Neural progenitor cell (in vitro differentiated cells): ENCODE results near the gene GPRASP2. TPM values are rescaled to one million over a fixed set of nuclear protein-coding genes. Genes with fewer than 3 reads are reported as not detected.
"Not testable (repeated sequence)": the region's sequence is repeated elsewhere in the genome, so short reads cannot be mapped to it uniquely, and the experiment has no call there.

Experiments used
- DNase-seq: peaks from one replicate; pipeline ENCODE4 v3.0.0-alpha.2; 2016; ENCODE audit warnings: low spot score
- H2AFZ ChIP-seq: fragments of 200-600 bp; sonication (generic); replicated peaks from 2 replicates; pipeline ENCODE4 v1.6.1; 2016; ENCODE audit warnings: antibody characterized with exemption
- H3F3A ChIP-seq: fragments of 200-600 bp; sonication (generic); 2 replicates; pipeline ENCODE4 v1.6.1; 2016; ENCODE audit warnings: antibody characterized with exemption, low read depth
- H3K27ac ChIP-seq: fragments of 200-600 bp; sonication (generic); 2 replicates; pipeline ENCODE4 v1.5.1; 2016; ENCODE audit warnings: mild to moderate bottlenecking
- H3K27me3 ChIP-seq: fragments of 200-600 bp; sonication (generic); 2 replicates; pipeline ENCODE4 v1.6.1; 2016; ENCODE audit warnings: mild to moderate bottlenecking, moderate library complexity
- H3K36me3 ChIP-seq: fragments of 200-600 bp; sonication (generic); 2 replicates; pipeline ENCODE4 v1.5.1; 2016
- H3K4me1 ChIP-seq: fragments of 200-600 bp; sonication (generic); 2 replicates; pipeline ENCODE4 v1.6.1; 2016; ENCODE audit warnings: mixed run types
- H3K4me2 ChIP-seq: fragments of 200-600 bp; sonication (generic); 2 replicates; pipeline ENCODE4 v1.6.1; 2016
- H3K4me3 ChIP-seq: fragments of 200-600 bp; sonication (generic); 2 replicates; pipeline ENCODE4 v1.5.1; 2016
- H3K79me2 ChIP-seq: fragments of 200-600 bp; sonication (generic); 2 replicates; pipeline ENCODE4 v1.6.1; 2016; ENCODE audit warnings: low read depth
- H3K9ac ChIP-seq: fragments of 200-600 bp; sonication (generic); 2 replicates; pipeline ENCODE4 v1.6.1; 2016
- H3K9me3 ChIP-seq: fragments of 200-600 bp; sonication (generic); 2 replicates; pipeline ENCODE4 v1.5.1; 2016; ENCODE audit warnings: low read depth
- H4K20me1 ChIP-seq: fragments of 200-600 bp; sonication (generic); 2 replicates; pipeline ENCODE4 v1.6.1; 2016; ENCODE audit warnings: low read depth
- H3K27ac Mint-ChIP-seq: 3 replicates; pipeline ENCODE4 v1.8.0; 2021; ENCODE audit warnings: mixed read lengths
- H3K27me3 Mint-ChIP-seq: 2 replicates; pipeline ENCODE4 v1.8.0; 2022; ENCODE audit warnings: low read depth, mild to moderate bottlenecking, inconsistent platforms, moderate library complexity, mixed read lengths; ENCODE audit not compliant: insufficient read depth
- H3K36me3 Mint-ChIP-seq: 3 replicates; pipeline ENCODE4 v1.8.0; 2021; ENCODE audit warnings: mixed read lengths
- H3K4me1 Mint-ChIP-seq: 3 replicates; pipeline ENCODE4 v1.8.0; 2021; ENCODE audit warnings: mixed read lengths
- H3K4me3 Mint-ChIP-seq: 3 replicates; pipeline ENCODE4 v1.8.0; 2021; ENCODE audit warnings: mild to moderate bottlenecking, moderate library complexity, mixed read lengths
- H3K9me3 Mint-ChIP-seq: 3 replicates; pipeline ENCODE4 v1.8.0; 2020; ENCODE audit warnings: mixed read lengths
- EZH2 ChIP-seq: fragments of 200-600 bp; sonication (generic); IDR thresholded peaks from 2 replicates; pipeline ENCODE4 v1.6.1; 2017; ENCODE audit warnings: antibody characterized with exemption, mild to moderate bottlenecking, moderate library complexity
- EZH2phosphoT487 ChIP-seq: fragments of 200-600 bp; sonication (generic); IDR thresholded peaks from 2 replicates; pipeline ENCODE4 v1.6.1; 2017; ENCODE audit warnings: antibody characterized with exemption
- total RNA-seq: library from RNA; depleted of rRNA; stranded (reverse); fragments of >200 nt; gene quantifications from 2 replicates; pipeline ENCODE4 v1.2.3, GENCODE V29; 2015; ENCODE audit warnings: low replicate concordance
- TF ChIP-seq, protein P1 (sequence below): fragments of 200-600 bp; sonication (generic); IDR thresholded peaks from 2 replicates; pipeline ENCODE4 v1.5.1; 2017; ENCODE audit warnings: antibody characterized with exemption, mild to moderate bottlenecking

Gene GPRASP2
- total RNA-seq, 1 donor from 2014 or later, result 39.0 TPM

DNA sequence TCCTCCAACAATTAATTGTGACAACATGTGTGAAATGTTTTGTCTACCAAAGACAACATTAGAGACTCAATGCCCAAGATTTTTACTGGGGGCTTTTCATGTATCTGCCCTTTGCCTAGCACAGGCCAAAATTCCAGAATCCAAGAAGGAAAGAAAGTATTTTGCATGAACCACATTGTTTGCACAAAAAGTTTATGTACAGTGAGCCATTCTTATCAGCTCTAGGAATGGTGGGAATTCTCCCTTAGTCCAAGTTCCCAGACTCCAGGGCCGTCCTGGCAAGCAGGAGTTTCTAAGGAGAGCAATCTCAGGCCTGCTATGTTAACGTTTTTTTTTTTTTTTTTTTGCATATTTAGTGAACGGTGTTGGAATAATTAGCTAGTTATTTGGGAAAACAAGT lies 39.4 kb upstream of the GPRASP2 start:
- H3K27ac ChIP-seq, result no peak overlapping the region
- TF ChIP-seq, protein P1, sequence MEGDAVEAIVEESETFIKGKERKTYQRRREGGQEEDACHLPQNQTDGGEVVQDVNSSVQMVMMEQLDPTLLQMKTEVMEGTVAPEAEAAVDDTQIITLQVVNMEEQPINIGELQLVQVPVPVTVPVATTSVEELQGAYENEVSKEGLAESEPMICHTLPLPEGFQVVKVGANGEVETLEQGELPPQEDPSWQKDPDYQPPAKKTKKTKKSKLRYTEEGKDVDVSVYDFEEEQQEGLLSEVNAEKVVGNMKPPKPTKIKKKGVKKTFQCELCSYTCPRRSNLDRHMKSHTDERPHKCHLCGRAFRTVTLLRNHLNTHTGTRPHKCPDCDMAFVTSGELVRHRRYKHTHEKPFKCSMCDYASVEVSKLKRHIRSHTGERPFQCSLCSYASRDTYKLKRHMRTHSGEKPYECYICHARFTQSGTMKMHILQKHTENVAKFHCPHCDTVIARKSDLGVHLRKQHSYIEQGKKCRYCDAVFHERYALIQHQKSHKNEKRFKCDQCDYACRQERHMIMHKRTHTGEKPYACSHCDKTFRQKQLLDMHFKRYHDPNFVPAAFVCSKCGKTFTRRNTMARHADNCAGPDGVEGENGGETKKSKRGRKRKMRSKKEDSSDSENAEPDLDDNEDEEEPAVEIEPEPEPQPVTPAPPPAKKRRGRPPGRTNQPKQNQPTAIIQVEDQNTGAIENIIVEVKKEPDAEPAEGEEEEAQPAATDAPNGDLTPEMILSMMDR, result no peak
- no peak for TF ChIP-seq EZH2phosphoT487
- TF ChIP-seq EZH2, result no peak
- Mint-ChIP-seq H3K9me3 (peaks cover 26% of the 10 kb centered on the region), H3K4me3 (no peak overlapping the region), H3K27me3 (peaks cover 4% of the 10 kb centered on the region), H3K27ac (no peak overlapping the region), H3K4me1 (no peaks in the 10 kb centered on the region), H3K36me3 (no peaks in the 10 kb centered on the region)
- H3K4me3 ChIP-seq, result no peak overlapping the region
- H3K9ac ChIP-seq, result no peak overlapping the region
- H3K4me1 ChIP-seq, result no peaks in the 10 kb centered on the region
- no peaks in the 10 kb centered on the region for H4K20me1 ChIP-seq
- no peak overlapping the region for H2AFZ ChIP-seq
- no peaks in the 10 kb centered on the region for H3K79me2 ChIP-seq
- no peaks in the 10 kb centered on the region for H3K9me3 ChIP-seq
- H3K36me3 ChIP-seq, result no peaks in the 10 kb centered on the region
- no peak overlapping the region for H3K4me2 ChIP-seq
- no peak for DNase-seq
- H3K27me3 ChIP-seq, result no peaks in the 10 kb centered on the region
- H3F3A ChIP-seq, result no peaks in the 10 kb centered on the region

DNA sequence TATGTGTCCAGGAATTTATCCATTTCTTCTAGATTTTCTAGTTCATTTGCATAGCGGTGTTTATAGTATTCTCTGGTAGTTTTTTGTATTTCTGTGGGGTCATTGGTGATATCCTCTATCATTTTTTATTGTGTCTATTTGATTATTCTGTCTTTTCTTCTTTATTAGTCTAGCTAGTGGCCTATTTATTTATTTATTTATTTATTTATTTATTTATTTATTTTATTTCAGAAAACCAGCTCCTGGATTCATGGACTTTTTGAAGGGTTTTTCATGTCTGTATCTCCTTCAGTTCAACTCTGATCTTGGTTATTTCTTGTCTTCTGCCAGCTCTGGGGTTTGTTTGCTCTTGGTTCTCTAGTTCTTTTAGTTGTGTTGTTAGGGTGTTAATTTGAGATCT lies 34.8 kb upstream of the GPRASP2 start:
- H3K4me3 ChIP-seq, H2AFZ ChIP-seq, DNase-seq, H3K4me2 ChIP-seq, H3K27ac ChIP-seq, H4K20me1 ChIP-seq, H3K4me1 ChIP-seq, H3K9me3 ChIP-seq, H3F3A ChIP-seq, H3K27me3 ChIP-seq, H3K27me3 Mint-ChIP-seq, H3K36me3 ChIP-seq, H3K36me3 Mint-ChIP-seq, H3K4me1 Mint-ChIP-seq, H3K27ac Mint-ChIP-seq, H3K79me2 ChIP-seq, H3K4me3 Mint-ChIP-seq, H3K9ac ChIP-seq: not testable (repeated sequence)
- H3K9me3 Mint-ChIP-seq, result peaks cover 31% of the 10 kb centered on the region

DNA sequence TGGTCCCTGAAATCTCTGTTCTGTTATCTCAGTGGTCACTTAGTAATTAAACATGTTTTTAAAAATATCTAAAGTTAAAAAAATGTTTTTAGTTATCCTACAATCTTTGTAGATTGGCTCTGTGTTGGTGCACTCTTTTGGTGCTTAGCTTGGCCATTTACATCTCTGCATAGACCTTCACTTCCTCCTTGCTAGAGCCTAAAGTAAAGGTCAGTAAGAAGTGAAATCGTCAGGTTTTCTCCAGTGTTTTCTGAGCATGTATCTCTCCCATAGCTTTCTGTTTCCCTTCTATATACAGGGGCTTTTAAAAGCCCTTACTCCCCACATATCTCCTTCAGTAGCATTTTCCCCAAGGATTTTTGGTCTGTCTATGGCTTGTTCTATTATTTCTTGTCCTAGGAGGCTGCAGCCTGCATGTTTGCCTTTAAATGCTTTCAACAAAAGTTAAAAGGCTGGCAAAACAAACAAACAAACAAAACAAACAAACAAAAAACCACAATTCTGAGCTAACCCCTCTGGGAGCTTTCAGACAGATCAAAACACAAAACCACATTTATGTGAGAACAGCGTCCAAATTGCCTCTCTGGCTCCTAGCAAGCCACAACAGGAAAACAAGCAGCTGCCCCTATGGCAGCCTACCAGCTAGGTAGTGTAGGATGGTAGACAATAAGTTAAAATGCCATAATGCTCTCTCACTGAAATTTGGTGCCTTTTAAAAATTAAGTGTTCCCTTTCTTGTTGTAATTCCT lies 27.3 kb upstream of the GPRASP2 start:
- Mint-ChIP-seq H3K36me3 (peaks cover 5% of the 10 kb centered on the region), H3K27me3 (no peaks in the 10 kb centered on the region), H3K27ac (no peak overlapping the region), H3K4me3 (no peak overlapping the region), H3K9me3 (peaks cover 48% of the 10 kb centered on the region), H3K4me1 (no peaks in the 10 kb centered on the region)
- Histone ChIP-seq H3K9me3 (peaks cover 6% of the 10 kb centered on the region), H3K27ac (no peak overlapping the region), H2AFZ (no peak overlapping the region), H3F3A (no peaks in the 10 kb centered on the region), H3K4me2 (no peak overlapping the region), H4K20me1 (no peaks in the 10 kb centered on the region), H3K36me3 (peaks cover 4% of the 10 kb centered on the region), H3K9ac (no peak overlapping the region), H3K79me2 (no peaks in the 10 kb centered on the region), H3K4me1 (no peaks in the 10 kb centered on the region), H3K27me3 (no peaks in the 10 kb centered on the region), H3K4me3 (no peak overlapping the region)
- no peak for DNase-seq
- TF ChIP-seq EZH2 (no peak), EZH2phosphoT487 (no peak)
- TF ChIP-seq, protein P1, result no peak

DNA sequence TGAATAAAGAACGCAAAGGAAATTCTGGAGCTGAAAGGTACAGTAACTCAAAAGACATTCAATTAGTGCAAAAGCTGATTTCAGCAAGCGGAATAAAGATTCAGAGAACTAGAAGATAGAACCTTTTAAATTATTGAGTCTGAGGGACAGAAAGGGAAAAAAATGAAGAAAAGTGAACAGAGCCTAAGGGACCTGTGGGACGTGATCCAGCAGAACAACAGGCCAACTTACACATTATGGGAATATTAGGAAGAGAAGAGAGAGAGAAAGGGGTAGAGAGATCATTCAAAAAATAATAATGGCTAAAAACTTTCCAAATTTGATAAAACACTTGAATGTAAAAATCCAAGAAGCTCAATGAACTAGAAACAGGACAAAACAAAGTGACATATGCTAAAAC lies 17.5 kb upstream of the GPRASP2 start:
- H3K27ac Mint-ChIP-seq, result no peak overlapping the region
- DNase-seq, result no peak
- H3K4me3 Mint-ChIP-seq, result no peak overlapping the region
- Histone ChIP-seq H3K79me2 (no peaks in the 10 kb centered on the region), H3K9me3 (peaks cover 7% of the 10 kb centered on the region), H2AFZ (no peak overlapping the region), H4K20me1 (no peaks in the 10 kb centered on the region), H3F3A (no peaks in the 10 kb centered on the region), H3K4me3 (no peak overlapping the region), H3K4me1 (no peaks in the 10 kb centered on the region), H3K27ac (no peak overlapping the region), H3K4me2 (no peak overlapping the region), H3K9ac (no peak overlapping the region), H3K27me3 (no peaks in the 10 kb centered on the region), H3K36me3 (no peaks in the 10 kb centered on the region)
- TF ChIP-seq, protein P1, result no peak
- TF ChIP-seq EZH2phosphoT487 (no peak), EZH2 (no peak)
- H3K36me3 Mint-ChIP-seq, result no peaks in the 10 kb centered on the region
- peaks cover 19% of the 10 kb centered on the region for H3K9me3 Mint-ChIP-seq
- H3K27me3 Mint-ChIP-seq, result no peaks in the 10 kb centered on the region
- no peaks in the 10 kb centered on the region for H3K4me1 Mint-ChIP-seq
